Measurements from ENCODE around the gene CD58.

The CD58 gene

GRCh38 chr1:116544588-116545358 is 26.1 kb downstream of the CD58 start:
- Histone ChIP-seq H3K4me3 (ENCODE audit: low read length) (no peak overlapping the region), H3K9ac (ENCODE audit: low read length) (no peak overlapping the region), H3K27me3 (ENCODE audit: control insufficient read depth, insufficient read depth, low read length) (no peaks in the 10 kb centered on the region), H3K9me3 (ENCODE audit: control insufficient read depth, low read length) (no peaks in the 10 kb centered on the region), H3K4me1 (ENCODE audit: control insufficient read depth, insufficient read depth, low read length) (no peaks in the 10 kb centered on the region), H3K36me3 (ENCODE audit: control insufficient read depth, insufficient read depth, low read length) (no peaks in the 10 kb centered on the region)

DNA sequence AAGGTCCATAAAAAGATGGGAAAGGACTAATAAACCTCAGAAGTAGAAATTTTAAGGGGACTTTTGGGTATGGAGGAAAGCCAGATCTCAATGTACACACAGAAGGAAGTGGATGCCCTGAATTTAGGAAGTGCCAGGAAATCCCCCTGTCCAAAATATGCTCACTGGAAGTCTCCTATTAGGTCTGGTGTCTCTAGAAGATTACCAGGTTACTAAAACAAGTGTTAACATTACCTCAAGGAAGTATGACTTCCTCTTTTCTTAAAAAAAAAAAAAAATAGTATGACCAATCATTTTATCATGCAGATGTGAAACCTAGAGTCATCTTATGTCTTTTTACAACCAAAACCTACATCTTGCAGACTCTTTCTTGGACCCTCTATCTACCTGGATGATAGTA is 30.7 kb downstream of the CD58 start:
- H3K9me3 ChIP-seq (ENCODE audit: control insufficient read depth, low read length): no peaks in the 10 kb centered on the region
- H3K9ac ChIP-seq (ENCODE audit: low read length): no peak overlapping the region
- H3K36me3 ChIP-seq (ENCODE audit: control insufficient read depth, insufficient read depth, low read length): no peaks in the 10 kb centered on the region
- H3K4me1 ChIP-seq (ENCODE audit: control insufficient read depth, insufficient read depth, low read length): peaks cover 18% of the 10 kb centered on the region
- no peaks in the 10 kb centered on the region for H3K27me3 ChIP-seq (ENCODE audit: control insufficient read depth, insufficient read depth, low read length)
- H3K4me3 ChIP-seq (ENCODE audit: low read length): no peak overlapping the region

DNA sequence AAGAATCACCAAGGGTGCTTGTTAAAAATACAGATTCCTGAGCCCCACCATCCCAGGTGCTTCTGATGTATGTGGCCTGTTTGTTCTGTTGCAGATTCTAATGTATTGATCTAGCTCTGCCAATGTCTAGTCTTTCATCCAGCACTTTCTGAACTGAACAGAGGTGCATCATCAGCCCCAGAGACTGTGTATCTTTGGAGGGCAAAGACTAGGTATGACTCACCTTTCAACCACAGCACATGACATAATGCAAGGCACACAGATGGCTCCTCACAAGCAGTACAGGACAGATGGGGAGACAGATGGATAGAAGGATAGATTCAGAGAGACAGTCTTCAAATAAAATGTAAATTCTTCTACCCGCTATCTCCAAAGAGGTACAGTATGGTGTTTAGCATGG is 32.3 kb downstream of the CD58 start:
- no peaks in the 10 kb centered on the region for H3K36me3 ChIP-seq (ENCODE audit: control insufficient read depth, insufficient read depth, low read length)
- H3K9me3 ChIP-seq (ENCODE audit: control insufficient read depth, low read length): no peaks in the 10 kb centered on the region
- H3K4me1 ChIP-seq (ENCODE audit: control insufficient read depth, insufficient read depth, low read length): peaks cover 18% of the 10 kb centered on the region
- H3K4me3 ChIP-seq (ENCODE audit: low read length): no peak overlapping the region
- H3K27me3 ChIP-seq (ENCODE audit: control insufficient read depth, insufficient read depth, low read length): no peaks in the 10 kb centered on the region
- no peak overlapping the region for H3K9ac ChIP-seq (ENCODE audit: low read length)

DNA sequence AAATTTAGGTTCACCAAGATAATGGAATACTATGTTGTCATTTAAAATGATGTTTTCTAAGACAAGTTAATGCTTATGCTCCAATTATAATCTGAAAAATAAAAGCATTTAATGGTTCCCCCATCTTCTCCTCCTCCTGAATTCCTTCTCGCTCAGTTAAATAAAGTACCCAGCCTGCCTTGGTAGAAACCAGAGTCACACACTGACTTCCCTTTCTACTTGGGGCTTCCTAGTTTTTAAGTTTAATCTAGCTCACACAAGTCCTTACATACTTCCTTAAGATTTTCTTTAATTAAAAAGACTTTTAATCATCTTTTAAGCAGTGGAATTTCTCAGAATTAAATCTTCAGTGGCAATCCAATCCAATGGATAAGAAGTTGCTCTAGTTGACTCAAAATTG is 32.9 kb downstream of the CD58 start:
- Histone ChIP-seq H3K9ac (ENCODE audit: low read length) (no peak overlapping the region), H3K4me3 (ENCODE audit: low read length) (no peak overlapping the region), H3K4me1 (ENCODE audit: control insufficient read depth, insufficient read depth, low read length) (peaks cover 18% of the 10 kb centered on the region), H3K36me3 (ENCODE audit: control insufficient read depth, insufficient read depth, low read length) (no peaks in the 10 kb centered on the region), H3K27me3 (ENCODE audit: control insufficient read depth, insufficient read depth, low read length) (no peaks in the 10 kb centered on the region), H3K9me3 (ENCODE audit: control insufficient read depth, low read length) (no peaks in the 10 kb centered on the region)

DNA sequence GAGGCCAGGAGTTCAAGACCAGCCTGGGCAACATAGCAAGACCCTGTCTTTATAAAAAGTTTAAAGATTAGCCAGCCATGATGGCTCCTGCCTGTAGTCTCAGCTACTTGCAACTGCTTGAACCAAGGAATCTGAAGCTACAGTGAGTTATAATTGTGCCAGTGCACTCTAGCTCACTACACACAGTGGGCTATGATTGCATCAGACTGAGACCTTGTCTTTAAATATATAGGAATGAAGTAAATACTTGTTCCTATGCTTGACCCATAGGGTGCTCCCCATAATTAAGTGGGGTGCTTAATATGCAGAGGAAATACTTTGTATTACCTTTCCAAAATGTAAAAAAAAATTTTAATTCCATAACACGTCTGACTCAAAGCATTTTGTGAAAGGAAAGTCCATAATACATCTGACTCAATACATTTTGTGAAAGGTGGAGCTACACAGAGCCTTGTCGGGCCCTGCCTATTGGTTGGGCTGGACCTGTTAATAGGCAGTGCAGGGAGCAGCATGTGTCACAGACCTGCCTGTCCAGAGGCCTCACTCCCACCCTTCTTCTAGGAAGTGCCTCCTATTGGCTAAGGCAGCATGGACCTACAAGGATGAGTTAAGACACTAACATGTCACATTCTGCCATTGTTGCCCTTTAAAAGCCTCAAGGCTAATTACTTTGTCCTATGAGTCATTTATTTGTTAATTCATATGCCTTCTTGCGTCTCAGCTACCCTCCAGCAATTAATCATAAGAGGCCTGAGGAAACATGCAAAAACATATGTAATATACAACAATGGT is 33.6 kb downstream of the CD58 start:
- Histone ChIP-seq H3K4me1 (ENCODE audit: control insufficient read depth, insufficient read depth, low read length) (peaks cover 18% of the 10 kb centered on the region), H3K9ac (ENCODE audit: low read length) (no peak overlapping the region), H3K27me3 (ENCODE audit: control insufficient read depth, insufficient read depth, low read length) (no peaks in the 10 kb centered on the region), H3K36me3 (ENCODE audit: control insufficient read depth, insufficient read depth, low read length) (no peaks in the 10 kb centered on the region), H3K9me3 (ENCODE audit: control insufficient read depth, low read length) (no peaks in the 10 kb centered on the region), H3K4me3 (ENCODE audit: low read length) (no peak overlapping the region)

- no peak overlapping the region for H3K4me3 ChIP-seq (ENCODE audit: low read length)
Observed at GRCh38 chr1:116534014-116534739, 36.6 kb downstream of the CD58 start.

DNA sequence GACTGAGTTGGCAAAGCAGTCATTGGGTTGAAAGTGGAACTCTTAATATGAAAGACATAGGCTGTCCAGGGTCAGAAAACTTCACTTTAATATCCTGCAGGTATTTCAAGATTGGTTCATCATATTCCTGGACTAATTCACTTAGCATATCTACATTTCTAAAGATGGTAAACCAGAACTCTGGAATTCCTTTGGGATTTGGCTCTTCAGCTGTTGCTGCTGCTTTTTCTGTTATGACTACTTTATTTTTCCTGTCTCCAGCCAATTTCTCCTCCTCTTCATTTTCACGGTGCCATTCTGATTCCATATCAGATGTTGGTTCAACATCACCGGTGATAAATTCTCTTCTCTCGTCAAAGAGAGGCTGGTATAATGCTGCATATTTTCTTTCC is 37.4 kb downstream of the CD58 start:
- peaks cover 17% of the 10 kb centered on the region for H3K4me1 ChIP-seq (ENCODE audit: control insufficient read depth, insufficient read depth, low read length)
- H3K36me3 ChIP-seq (ENCODE audit: control insufficient read depth, insufficient read depth, low read length): no peaks in the 10 kb centered on the region
- H3K27me3 ChIP-seq (ENCODE audit: control insufficient read depth, insufficient read depth, low read length): no peaks in the 10 kb centered on the region
- H3K9ac ChIP-seq (ENCODE audit: low read length): no peak overlapping the region
- no peak overlapping the region for H3K4me3 ChIP-seq (ENCODE audit: low read length)
- H3K9me3 ChIP-seq (ENCODE audit: control insufficient read depth, low read length): no peaks in the 10 kb centered on the region

More at GRCh38 chr1:116534014-116534739, 36.6 kb downstream of the CD58 start:
- Histone ChIP-seq H3K4me1 (ENCODE audit: control insufficient read depth, insufficient read depth, low read length) (peaks cover 18% of the 10 kb centered on the region), H3K27me3 (ENCODE audit: control insufficient read depth, insufficient read depth, low read length) (no peaks in the 10 kb centered on the region), H3K9me3 (ENCODE audit: control insufficient read depth, low read length) (no peaks in the 10 kb centered on the region), H3K36me3 (ENCODE audit: control insufficient read depth, insufficient read depth, low read length) (no peaks in the 10 kb centered on the region), H3K9ac (ENCODE audit: low read length) (no peak overlapping the region)

GRCh38 chr1:116532671-116533428 is 38.0 kb downstream of the CD58 start:
- H3K36me3 ChIP-seq (ENCODE audit: control insufficient read depth, insufficient read depth, low read length): no peaks in the 10 kb centered on the region
- no peaks in the 10 kb centered on the region for H3K27me3 ChIP-seq (ENCODE audit: control insufficient read depth, insufficient read depth, low read length)
- H3K9me3 ChIP-seq (ENCODE audit: control insufficient read depth, low read length): no peaks in the 10 kb centered on the region
- H3K4me3 ChIP-seq (ENCODE audit: low read length): no peak overlapping the region
- no peak overlapping the region for H3K9ac ChIP-seq (ENCODE audit: low read length)
- peaks cover 12% of the 10 kb centered on the region for H3K4me1 ChIP-seq (ENCODE audit: control insufficient read depth, insufficient read depth, low read length)

- Histone ChIP-seq H3K9ac (ENCODE audit: low read length) (no peak overlapping the region), H3K36me3 (ENCODE audit: control insufficient read depth, insufficient read depth, low read length) (no peaks in the 10 kb centered on the region), H3K4me1 (ENCODE audit: control insufficient read depth, insufficient read depth, low read length) (peaks cover 2% of the 10 kb centered on the region)
Observed at GRCh38 chr1:116531917-116532316, 38.9 kb downstream of the CD58 start.

GRCh38 chr1:116529681-116530080 is 41.1 kb downstream of the CD58 start:
- no peaks in the 10 kb centered on the region for H3K36me3 ChIP-seq (ENCODE audit: control insufficient read depth, insufficient read depth, low read length)
- H3K4me1 ChIP-seq (ENCODE audit: control insufficient read depth, insufficient read depth, low read length): no peaks in the 10 kb centered on the region
- no peak overlapping the region for H3K9ac ChIP-seq (ENCODE audit: low read length)
- H3K9me3 ChIP-seq (ENCODE audit: control insufficient read depth, low read length): no peaks in the 10 kb centered on the region
- no peak overlapping the region for H3K4me3 ChIP-seq (ENCODE audit: low read length)
- H3K27me3 ChIP-seq (ENCODE audit: control insufficient read depth, insufficient read depth, low read length): no peaks in the 10 kb centered on the region

More at GRCh38 chr1:116531917-116532316, 38.9 kb downstream of the CD58 start:
- Histone ChIP-seq H3K9me3 (ENCODE audit: control insufficient read depth, low read length) (no peaks in the 10 kb centered on the region), H3K27me3 (ENCODE audit: control insufficient read depth, insufficient read depth, low read length) (no peaks in the 10 kb centered on the region), H3K4me3 (ENCODE audit: low read length) (no peak overlapping the region)

- Histone ChIP-seq H3K9ac (ENCODE audit: low read length) (no peak overlapping the region), H3K4me3 (ENCODE audit: low read length) (no peak overlapping the region), H3K36me3 (ENCODE audit: control insufficient read depth, insufficient read depth, low read length) (no peaks in the 10 kb centered on the region), H3K9me3 (ENCODE audit: control insufficient read depth, low read length) (no peaks in the 10 kb centered on the region), H3K27me3 (ENCODE audit: control insufficient read depth, insufficient read depth, low read length) (no peaks in the 10 kb centered on the region), H3K4me1 (ENCODE audit: control insufficient read depth, insufficient read depth, low read length) (no peaks in the 10 kb centered on the region)
Observed at GRCh38 chr1:116529199-116529631, 41.6 kb downstream of the CD58 start.
